ENCODE measurements around the gene ZNF536. TPM values are rescaled to one million over a fixed set of nuclear protein-coding genes. Genes with fewer than 3 reads are reported as not detected.

ZNF536 gene
- total and polyA plus RNA-seq, 2 donors (not counting 3 experiments of a cell fraction or from before 2014, with no cell fraction given), result not detected

DNA sequence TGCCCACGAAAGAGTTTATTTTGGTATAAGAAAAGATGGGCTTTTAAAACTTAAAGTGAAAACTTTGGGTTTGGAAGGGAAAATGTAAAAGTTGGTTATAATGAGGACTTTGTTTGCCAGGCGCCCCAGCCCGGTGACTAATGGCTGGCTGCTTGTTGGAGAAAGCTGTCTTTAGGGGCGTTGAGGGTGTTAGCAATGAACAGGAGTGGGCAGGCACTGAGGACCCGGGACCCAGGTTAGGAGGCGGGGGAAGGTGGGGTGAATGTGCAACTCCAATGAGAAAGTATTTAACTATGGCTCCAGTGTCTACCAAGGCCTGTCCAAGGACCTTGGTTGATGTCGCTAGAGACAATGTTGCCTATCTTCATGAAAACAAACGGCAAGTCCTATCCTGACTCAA lies 118.6 kb downstream of the ZNF536 start:
- CTCF ChIA-PET, result no interaction called here
- H3K4me3 ChIP-seq (replicated peaks in 1 of 3; ENCODE audit: insufficient read depth in 1 of 3, low read depth in 1 of 3, low read length in 3 of 3), result no peak overlapping the region
- no peaks in the 10 kb centered on the region for H3K79me2 ChIP-seq (ENCODE audit: control insufficient read depth, insufficient read depth, low read length)
- dilution Hi-C loops (cut with MboI; ENCODE audit: extremely low pct_ligation_motif_present, low sequenced_read_pairs), result no loop called here
- no peak overlapping the region for H3K9ac ChIP-seq (replicated peaks; ENCODE audit: extremely low read depth, insufficient read depth, low read length)
- TF ChIP-seq MYC (IDR thresholded peaks at IDR 0.05; ENCODE audit: low read depth, low read length), result no peak
- TF ChIP-seq JUN (IDR thresholded peaks at IDR 0.05; ENCODE audit: borderline replicate concordance, insufficient read depth, insufficient read length, low read depth), result no peak
- no peak for TF ChIP-seq EZH2 (IDR thresholded peaks at IDR 0.05; ENCODE audit: borderline replicate concordance, low read depth, low read length, severe bottlenecking)
- no peak for TF ChIP-seq POLR2AphosphoS5 (IDR thresholded peaks at IDR 0.05; ENCODE audit: insufficient read depth, low read depth, low read length)
- no peak for TF ChIP-seq MAX (IDR thresholded peaks at IDR 0.05; ENCODE audit: insufficient read depth, insufficient read length)
- no peak for TF ChIP-seq GATA2 (IDR thresholded peaks at IDR 0.05; ENCODE audit: insufficient read depth, insufficient read length, low read depth, low read length)
- TF ChIP-seq POLR2A (IDR thresholded peaks at IDR 0.05; ENCODE audit: low read depth, low read length), result no peak
- TF ChIP-seq CTCF (IDR thresholded peaks at IDR 0.05; ENCODE audit: extremely low read depth in 1 of 2, insufficient read depth in 1 of 2, low read depth in 1 of 2, low read length in 2 of 2), result no peak
- no peak for TF ChIP-seq FOS (IDR thresholded peaks at IDR 0.05; ENCODE audit: borderline replicate concordance, insufficient read depth, low read length)
- H4K20me1 ChIP-seq (replicated peaks; ENCODE audit: control insufficient read depth, extremely low read depth, insufficient read depth, low read length), result no peaks in the 10 kb centered on the region
- H3K36me3 ChIP-seq (ENCODE audit: control insufficient read depth in 2 of 2, extremely low read depth in 1 of 2, insufficient read depth in 2 of 2, low read length in 2 of 2), result no peaks in the 10 kb centered on the region
- H3K9me1 ChIP-seq (replicated peaks; ENCODE audit: control insufficient read depth, extremely low read depth, insufficient read depth, low read length), result no peaks in the 10 kb centered on the region
- no peak overlapping the region for H3K27ac ChIP-seq (ENCODE audit: insufficient read depth, low read depth, low read length)
- peaks cover 2% of the 10 kb centered on the region for H3K9me3 ChIP-seq (replicated peaks; ENCODE audit: control insufficient read depth, insufficient read depth, low read length)
- FAIRE-seq (no peak), DNase-seq (ENCODE audit: low read depth, low spot score) (no peak)
- no TSS peak for BruUV-seq (replicated peaks)
- POLR2A ChIA-PET, result no interaction called here
- no peak overlapping the region for H2AFZ ChIP-seq (ENCODE audit: low read depth, low read length)
- no peak overlapping the region for H3K4me2 ChIP-seq (ENCODE audit: insufficient read depth, low read length)
- H3K4me1 ChIP-seq (ENCODE audit: control insufficient read depth, extremely low read depth, insufficient read depth, low read length), result no peaks in the 10 kb centered on the region
- intact Hi-C loops (cut with micrococcal nuclease), result no loop called here
- no peaks in the 10 kb centered on the region for H3K27me3 ChIP-seq (ENCODE audit: control insufficient read depth in 2 of 2, insufficient read depth in 2 of 2, low read length in 2 of 2)
